ENCODE results near the gene INPP5A.

- no peak for TF ChIP-seq CTCF (IDR thresholded peaks at IDR 0.05; ENCODE audit: low read length)
- TF ChIP-seq EZH2 (optimal IDR thresholded peaks at IDR 0.05; ENCODE audit: low read depth, low read length): no peak
Measured at GRCh38 chr10:132536241-132536876, 1.2 kb upstream of the INPP5A start.
